Measurements from ENCODE around the gene DDX23.

The DDX23 gene

GRCh38 chr12:48822139-48822538 is 29.8 kb downstream of the DDX23 start:
- no peak for DNase-seq

GRCh38 chr12:48819986-48820725 is 31.8 kb downstream of the DDX23 start:
- no peak for DNase-seq

GRCh38 chr12:48818831-48819590 is 33.0 kb downstream of the DDX23 start:
- DNase-seq, result no peak

GRCh38 chr12:48817873-48818830 is 33.8 kb downstream of the DDX23 start, which contains the start of gene CACNB3:
Gene CACNB3 (plus strand): TSS chr12:48818496. CDS start chr12:48818930, 434 bp downstream.
- DNase-seq, result peak; percentile 64

- DNase-seq, result no peak
Measured at GRCh38 chr12:48816143-48816854, 35.7 kb downstream of the DDX23 start.

- DNase-seq, result no peak
Measured at GRCh38 chr12:48815126-48816110, 36.5 kb downstream of the DDX23 start.

- DNase-seq, result peak; percentile 45
Measured at GRCh38 chr12:48814262-48815125, 37.5 kb downstream of the DDX23 start.

GRCh38 chr12:48813465-48814261 is 38.3 kb downstream of the DDX23 start:
- DNase-seq, result no peak

- DNase-seq, result no peak
Measured at GRCh38 chr12:48812389-48812788, 39.6 kb downstream of the DDX23 start.

GRCh38 chr12:48811437-48812090 is 40.4 kb downstream of the DDX23 start:
- DNase-seq, result no peak

GRCh38 chr12:48810903-48811431 is 41.0 kb downstream of the DDX23 start:
- DNase-seq, result no peak

- no peak for DNase-seq
Measured at GRCh38 chr12:48807981-48808380, 44.0 kb downstream of the DDX23 start.

GRCh38 chr12:48803675-48804074 is 48.3 kb downstream of the DDX23 start:
- no peak for DNase-seq

- no peak for DNase-seq
Measured at GRCh38 chr12:48800971-48801370, 51.0 kb downstream of the DDX23 start.

- no peak for DNase-seq
Measured at GRCh38 chr12:48800457-48800856, 51.5 kb downstream of the DDX23 start.

GRCh38 chr12:48796976-48797375 is 55.0 kb downstream of the DDX23 start:
- DNase-seq, result no peak

GRCh38 chr12:48795550-48796455 is 56.2 kb downstream of the DDX23 start:
- DNase-seq, result peak; percentile 22

Data from activated CD4-positive, alpha-beta T cell treated with anti-CD3 and anti-CD28 coated beads for 1 hour (primary cell).